GM19043 (cell line): Measurements from ENCODE around the gene SYNE2.

ENCODE experiments used
- ATAC-seq: cut with Tn5 transposase; IDR thresholded peaks from one replicate; pipeline ENCODE4 v1.9.1; 2021; ENCODE audit warnings: low read depth; ENCODE audit not compliant: unreplicated experiment

Gene SYNE2

GRCh38 chr14:63952933-63953437, 100.2 kb downstream of the SYNE2 start:
- ATAC-seq, result no peak

DNA sequence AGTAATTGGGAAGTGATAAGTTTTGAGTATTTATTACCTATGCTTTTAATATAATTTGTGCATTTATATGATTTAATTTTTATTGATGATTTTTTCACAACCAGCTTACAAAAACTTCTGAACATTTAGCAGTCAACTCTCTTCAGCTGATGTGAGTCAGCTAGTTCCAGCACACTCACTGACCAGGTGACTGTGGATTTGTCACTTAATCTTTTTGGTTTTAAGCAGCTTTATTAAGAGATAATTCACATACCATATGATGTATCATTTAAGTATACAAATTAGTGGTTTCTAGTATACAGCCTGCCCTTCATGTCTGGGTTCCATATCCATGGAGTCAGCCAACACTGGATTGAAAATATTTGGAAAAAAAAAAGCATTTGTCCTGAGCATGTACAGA, 103.5 kb downstream of the SYNE2 start:
- ATAC-seq, result no peak

DNA sequence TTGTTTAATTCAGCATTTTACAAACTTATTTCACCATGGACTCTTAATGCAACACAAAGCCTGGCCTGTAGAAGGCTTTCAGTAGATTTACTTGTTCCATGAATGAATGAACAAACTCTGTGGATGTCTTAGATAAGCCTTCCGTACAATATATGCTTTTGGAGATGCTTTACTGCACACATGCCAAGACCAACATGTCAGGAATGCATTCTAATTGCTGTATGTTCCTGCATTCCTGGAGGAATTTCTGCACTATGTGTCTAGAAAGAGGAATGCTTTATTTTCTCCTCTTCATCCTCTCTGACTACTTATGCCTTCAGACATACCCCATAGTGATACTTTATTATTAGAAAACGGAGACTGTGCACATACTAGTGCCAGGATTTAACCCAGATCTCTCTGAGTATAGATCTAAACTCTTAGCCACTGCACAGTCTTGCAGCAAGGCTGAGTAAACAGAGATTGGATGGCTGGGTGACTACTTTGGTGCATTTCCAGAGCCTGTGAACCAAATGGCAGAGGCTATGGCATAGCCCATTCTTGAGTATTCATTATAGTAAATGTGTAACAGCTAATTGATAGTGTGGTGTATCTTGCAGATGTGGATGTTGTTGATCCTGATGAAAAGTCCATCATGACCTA, 108.2 kb downstream of the SYNE2 start:
- ATAC-seq, result no peak

- ATAC-seq, result no peak
Observed at GRCh38 chr14:63962906-63963305, 110.1 kb downstream of the SYNE2 start.

- ATAC-seq, result no peak
Observed at GRCh38 chr14:63963439-63963838, 110.6 kb downstream of the SYNE2 start.

DNA sequence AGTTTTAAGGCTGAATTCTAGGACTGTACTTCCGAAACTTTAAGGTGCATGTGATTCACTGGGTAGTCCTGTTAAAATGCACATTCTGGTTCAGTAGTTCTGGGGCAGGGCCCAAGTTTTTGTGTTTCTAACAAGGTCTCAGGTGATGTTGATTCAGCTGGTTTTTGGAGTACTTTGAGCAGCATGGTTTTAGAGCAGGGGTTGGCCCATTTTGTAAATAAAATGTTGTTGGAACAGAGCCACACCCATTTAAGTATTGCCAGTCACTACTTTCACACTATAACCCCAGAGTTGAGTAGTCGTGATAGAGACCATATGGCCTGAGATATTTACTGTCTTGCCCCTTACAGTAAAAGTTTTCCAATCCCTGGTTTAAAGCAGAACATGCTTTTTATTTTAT, 111.3 kb downstream of the SYNE2 start:
- no peak for ATAC-seq

DNA sequence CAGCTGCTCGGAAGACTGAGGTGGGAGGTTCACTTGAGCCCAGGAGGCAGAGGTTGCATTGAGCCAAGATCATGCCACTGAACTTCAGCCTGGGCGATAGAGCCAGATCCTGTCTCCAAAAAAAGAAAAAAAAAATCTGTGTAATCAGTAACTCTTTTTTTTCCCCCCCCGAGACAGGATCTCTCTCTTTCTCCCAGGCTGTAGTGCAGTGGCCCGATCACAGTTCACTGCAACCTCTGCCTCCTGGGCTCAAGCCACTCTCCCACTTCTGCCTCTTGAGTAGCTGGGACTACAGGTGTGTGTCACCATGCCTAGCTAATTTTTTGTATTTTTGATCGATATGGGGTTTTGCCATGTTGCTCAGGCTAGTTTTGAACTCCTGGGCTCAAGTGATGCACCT, 113.6 kb downstream of the SYNE2 start:
- ATAC-seq, result no peak

DNA sequence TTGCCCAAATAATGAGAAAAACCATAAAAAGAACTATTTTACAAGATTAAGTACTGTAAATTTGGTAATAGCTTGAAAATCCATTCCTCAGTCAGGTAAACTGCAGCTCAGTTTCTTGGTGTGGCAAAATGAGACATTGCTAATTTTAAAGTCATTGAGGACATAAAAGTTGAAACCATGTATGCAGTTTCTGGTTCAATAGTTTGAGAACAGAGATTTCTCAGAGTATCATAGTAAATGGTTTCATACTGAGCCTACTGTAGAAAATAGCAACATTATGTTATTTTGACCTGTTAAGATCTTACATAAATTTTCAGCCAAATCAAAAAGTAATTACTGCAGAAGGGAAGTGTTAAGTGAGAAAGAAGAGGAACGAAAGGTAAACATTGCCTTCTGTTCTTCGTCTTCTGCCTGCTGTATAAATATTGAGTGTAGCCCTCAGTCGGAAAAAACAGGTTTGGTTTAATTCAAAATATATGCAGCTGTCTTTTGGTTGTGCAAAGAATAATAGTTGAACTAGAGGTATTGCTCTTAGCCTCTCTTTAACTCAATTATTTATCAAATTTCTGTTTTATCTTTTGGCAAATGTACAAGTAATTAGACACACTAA, 119.6 kb downstream of the SYNE2 start:
- ATAC-seq, result no peak

GRCh38 chr14:63974176-63974575, 121.4 kb downstream of the SYNE2 start:
- ATAC-seq, result no peak

DNA sequence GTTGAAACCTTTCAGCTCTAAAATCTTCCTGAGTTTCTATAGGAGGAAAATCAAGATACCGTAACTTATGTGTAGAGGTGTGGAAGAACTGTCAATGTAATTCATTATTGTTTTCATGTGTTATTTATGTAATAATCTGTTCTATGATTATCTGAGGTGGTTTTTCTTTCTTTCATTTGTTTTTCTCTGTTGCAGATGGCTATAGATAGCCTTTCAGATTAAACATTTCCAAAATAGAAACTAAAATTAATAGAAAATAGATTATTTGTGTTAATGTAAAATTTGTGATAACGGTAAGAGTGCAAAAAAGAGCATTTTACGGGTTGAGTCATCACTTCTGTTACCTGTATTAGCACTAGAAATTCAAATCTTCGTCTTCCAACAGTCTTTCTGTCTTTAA, 128.8 kb downstream of the SYNE2 start:
- ATAC-seq, result no peak

GRCh38 chr14:63982156-63982555, 129.4 kb downstream of the SYNE2 start:
- no peak for ATAC-seq

DNA sequence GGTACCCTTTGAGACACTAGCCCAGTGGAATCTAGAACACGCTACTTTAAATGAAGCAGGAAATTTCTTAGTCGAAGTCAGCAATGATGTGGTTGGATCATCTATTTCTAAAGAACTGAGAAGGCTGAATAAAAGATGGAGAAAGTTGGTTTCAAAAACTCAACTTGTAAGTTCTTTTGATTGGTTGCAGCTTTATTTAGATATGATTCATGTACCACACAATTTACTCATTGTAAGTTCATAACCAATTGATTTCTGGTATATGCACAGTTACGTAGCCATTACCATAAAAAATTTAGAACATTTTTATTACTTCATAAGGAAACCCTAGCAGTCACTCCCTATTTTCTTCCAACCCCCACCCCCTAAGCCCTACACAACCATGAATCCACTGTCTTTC, 129.8 kb downstream of the SYNE2 start:
- no peak for ATAC-seq

GRCh38 chr14:63986789-63987533, 134.2 kb downstream of the SYNE2 start:
- no peak for ATAC-seq

DNA sequence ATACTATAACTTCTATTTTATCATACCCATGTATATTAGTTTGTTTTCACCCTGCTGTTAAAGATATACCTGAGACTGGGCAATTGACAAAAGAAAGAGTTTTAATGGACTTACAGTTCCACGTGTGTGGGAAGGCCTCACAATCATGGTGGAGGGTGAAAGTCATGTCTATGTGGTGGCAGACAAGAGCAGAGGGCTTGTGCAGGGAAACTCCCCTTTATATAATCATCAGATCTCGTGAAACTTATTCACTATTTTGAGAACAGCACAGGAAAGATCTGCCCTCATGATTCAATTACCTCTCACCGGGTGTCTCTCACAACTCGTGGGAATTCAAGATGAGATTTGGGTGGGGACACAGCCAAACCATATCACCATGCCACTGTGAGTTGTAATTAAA, 135.8 kb downstream of the SYNE2 start:
- no peak for ATAC-seq

- no peak for ATAC-seq
Observed at GRCh38 chr14:63991833-63992232, 139.0 kb downstream of the SYNE2 start.

DNA sequence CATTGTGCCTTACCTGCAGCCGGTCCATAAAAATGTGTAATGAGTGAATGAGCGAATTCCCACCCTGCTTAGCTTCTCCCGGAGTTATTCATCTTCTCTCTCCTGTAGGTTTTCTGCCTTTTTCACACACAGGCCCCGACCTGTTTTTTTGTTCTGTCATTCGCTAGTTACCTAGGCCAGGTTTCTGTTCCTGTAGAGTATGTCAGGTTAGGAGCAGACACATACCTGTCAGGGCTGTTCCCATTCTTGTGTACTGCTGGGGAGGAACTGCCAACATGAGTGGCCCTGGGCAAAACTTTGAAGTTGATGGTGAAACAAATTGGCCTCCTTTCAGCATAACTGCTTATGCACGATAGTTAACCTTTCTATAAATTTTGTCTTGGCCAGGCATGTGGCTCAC, 140.1 kb downstream of the SYNE2 start:
- ATAC-seq, result no peak

DNA sequence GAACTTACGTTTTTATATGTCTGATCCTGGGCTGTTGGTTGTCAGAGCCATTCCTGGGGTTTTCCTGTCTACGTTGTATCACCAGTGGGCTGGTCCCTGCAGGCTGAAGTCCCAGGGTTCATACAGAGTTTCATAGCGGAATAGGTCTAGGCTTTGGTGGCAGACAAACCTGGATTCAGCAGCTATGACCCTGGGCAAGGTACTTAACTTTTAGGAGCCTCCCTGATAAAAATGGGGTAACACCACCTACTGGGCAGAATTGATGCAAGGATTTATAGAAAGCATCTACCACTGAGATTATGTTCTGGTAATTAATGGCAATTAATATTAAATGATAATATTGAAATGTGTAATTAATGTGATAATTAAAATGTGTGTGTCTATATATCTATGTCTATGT, 141.2 kb downstream of the SYNE2 start:
- no peak for ATAC-seq

DNA sequence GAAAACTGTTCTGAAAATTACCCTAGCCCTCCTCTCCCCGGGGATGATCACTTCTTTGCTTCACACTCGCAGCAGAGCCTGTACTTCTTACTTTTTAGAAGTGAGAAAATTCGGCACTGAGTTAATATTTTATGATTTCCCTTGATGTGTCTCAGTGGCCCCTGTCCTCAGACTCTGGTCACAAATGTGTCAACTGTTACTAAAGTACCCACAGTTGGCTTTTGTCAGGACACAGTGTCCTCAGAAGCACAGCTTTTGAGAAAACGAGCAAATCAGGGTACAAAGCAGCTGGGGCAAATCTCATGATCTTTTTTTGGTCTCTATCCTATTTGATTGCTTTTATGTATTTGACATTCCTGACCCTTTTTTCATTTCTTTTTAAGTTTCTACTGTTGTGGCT, 142.5 kb downstream of the SYNE2 start:
- no peak for ATAC-seq

DNA sequence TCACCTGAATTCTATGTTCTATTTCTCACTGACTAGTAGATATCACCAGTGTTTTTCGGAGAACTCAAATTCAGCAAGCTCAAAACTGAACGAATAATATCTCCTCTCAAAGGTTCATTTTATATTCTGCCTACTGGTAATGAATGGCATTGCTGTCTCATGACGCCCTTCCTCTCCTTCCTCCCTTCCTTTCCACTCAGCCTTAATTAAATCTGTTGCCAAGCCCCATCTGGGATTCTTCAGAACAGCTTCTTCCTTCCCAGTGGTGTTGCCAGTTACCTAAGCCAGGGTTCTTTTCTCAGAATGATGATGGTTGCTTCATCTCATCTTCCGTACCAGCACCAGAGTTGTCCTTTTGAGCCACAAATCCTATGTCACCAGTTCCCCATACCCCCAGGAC, 143.2 kb downstream of the SYNE2 start:
- ATAC-seq, result no peak

- no peak for ATAC-seq
Observed at GRCh38 chr14:63996625-63997220, 143.9 kb downstream of the SYNE2 start.

GRCh38 chr14:64000749-64001148, 147.9 kb downstream of the SYNE2 start:
- no peak for ATAC-seq
